ENCODE measurements around the gene ANKRD62.

Gene ANKRD62

GRCh38 chr18:12093520-12094257, at the start of gene ANKRD62:
ANKRD62 (plus strand) TSS chr18:12093843; CDS start chr18:12094018, 175 bp downstream.
- no peak for DNase-seq

- DNase-seq: no peak
These were observed 49.1 kb upstream of the ANKRD62 start for GRCh38 chr18:12044591-12044990.

GRCh38 chr18:12046046-12046750, 47.4 kb upstream of the ANKRD62 start:
- DNase-seq: no peak

GRCh38 chr18:12046751-12047335, 46.8 kb upstream of the ANKRD62 start:
- no peak for DNase-seq

- no peak for DNase-seq
These were observed 45.4 kb upstream of the ANKRD62 start for GRCh38 chr18:12048010-12048826.

- no peak for DNase-seq
These were observed 44.8 kb upstream of the ANKRD62 start for GRCh38 chr18:12048827-12049175.

- no peak for DNase-seq
These were observed 43.4 kb upstream of the ANKRD62 start for GRCh38 chr18:12049978-12050811.

- DNase-seq: no peak
These were observed 40.8 kb upstream of the ANKRD62 start for GRCh38 chr18:12052866-12053265.

- DNase-seq: no peak
These were observed 40.4 kb upstream of the ANKRD62 start for GRCh38 chr18:12053289-12053688.

GRCh38 chr18:12056034-12056883, 37.4 kb upstream of the ANKRD62 start:
- no peak for DNase-seq

GRCh38 chr18:12056884-12057402, 36.7 kb upstream of the ANKRD62 start:
- DNase-seq: no peak

GRCh38 chr18:12057419-12058039, 36.1 kb upstream of the ANKRD62 start:
- DNase-seq: no peak

- DNase-seq: no peak
These were observed 34.1 kb upstream of the ANKRD62 start for GRCh38 chr18:12059334-12060181.

GRCh38 chr18:12060182-12060870, 33.3 kb upstream of the ANKRD62 start:
- no peak for DNase-seq

GRCh38 chr18:12061685-12062084, 32.0 kb upstream of the ANKRD62 start:
- no peak for DNase-seq

GRCh38 chr18:12062974-12063373, 30.7 kb upstream of the ANKRD62 start:
- DNase-seq: no peak

- DNase-seq: no peak
These were observed 29.4 kb upstream of the ANKRD62 start for GRCh38 chr18:12064086-12064763.

GRCh38 chr18:12065397-12065796, 28.2 kb upstream of the ANKRD62 start:
- DNase-seq: no peak

Data from NCI-H446 (cell line).